ENCODE results near the gene FRA10AC1.

DNA sequence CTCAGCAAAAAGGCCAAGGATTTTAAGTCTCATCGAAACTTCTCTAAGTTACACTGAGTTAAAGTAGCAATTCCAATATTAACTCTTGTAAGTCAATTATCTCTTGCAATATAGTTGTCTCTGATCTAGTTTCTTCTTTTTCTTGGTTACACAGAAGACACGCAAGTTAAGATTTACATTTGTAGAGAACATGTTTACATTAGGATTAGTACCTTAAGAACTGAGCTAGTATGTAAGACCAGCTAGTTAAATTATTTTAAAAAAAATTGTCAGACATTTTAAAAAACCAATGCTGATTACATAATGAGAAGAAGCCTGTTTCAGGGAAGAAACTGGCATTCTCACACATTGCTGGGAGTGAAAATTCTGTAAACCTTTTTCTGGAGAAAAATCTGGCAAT lies 31.4 kb downstream of the FRA10AC1 start:
- TF ChIP-seq, protein P1, sequence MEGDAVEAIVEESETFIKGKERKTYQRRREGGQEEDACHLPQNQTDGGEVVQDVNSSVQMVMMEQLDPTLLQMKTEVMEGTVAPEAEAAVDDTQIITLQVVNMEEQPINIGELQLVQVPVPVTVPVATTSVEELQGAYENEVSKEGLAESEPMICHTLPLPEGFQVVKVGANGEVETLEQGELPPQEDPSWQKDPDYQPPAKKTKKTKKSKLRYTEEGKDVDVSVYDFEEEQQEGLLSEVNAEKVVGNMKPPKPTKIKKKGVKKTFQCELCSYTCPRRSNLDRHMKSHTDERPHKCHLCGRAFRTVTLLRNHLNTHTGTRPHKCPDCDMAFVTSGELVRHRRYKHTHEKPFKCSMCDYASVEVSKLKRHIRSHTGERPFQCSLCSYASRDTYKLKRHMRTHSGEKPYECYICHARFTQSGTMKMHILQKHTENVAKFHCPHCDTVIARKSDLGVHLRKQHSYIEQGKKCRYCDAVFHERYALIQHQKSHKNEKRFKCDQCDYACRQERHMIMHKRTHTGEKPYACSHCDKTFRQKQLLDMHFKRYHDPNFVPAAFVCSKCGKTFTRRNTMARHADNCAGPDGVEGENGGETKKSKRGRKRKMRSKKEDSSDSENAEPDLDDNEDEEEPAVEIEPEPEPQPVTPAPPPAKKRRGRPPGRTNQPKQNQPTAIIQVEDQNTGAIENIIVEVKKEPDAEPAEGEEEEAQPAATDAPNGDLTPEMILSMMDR (IDR thresholded peaks at IDR 0.05): no peak
- TF ChIP-seq EZH2 (IDR thresholded peaks at IDR 0.05; ENCODE audit: borderline replicate concordance, insufficient read depth, low read depth, low read length, poor library complexity, severe bottlenecking): no peak
